Measurements from ENCODE around the gene XIRP2.

GRCh38 chr2:167122389-167122788 lies 234.1 kb downstream of the XIRP2 start:
- TF ChIP-seq CTCF (conservative IDR thresholded peaks at IDR 0.05 in 1 of 2, IDR thresholded peaks at IDR 0.05 in 1 of 2; ENCODE audit: extremely low read depth in 1 of 2, insufficient read depth in 1 of 2, low read depth in 1 of 2, low read length in 2 of 2) = no peak
- no peak for TF ChIP-seq EZH2 (IDR thresholded peaks at IDR 0.05; ENCODE audit: borderline replicate concordance, low read length)
